ENCODE results near the gene PROM2. TPM values are rescaled to one million over a fixed set of nuclear protein-coding genes. Genes with fewer than 3 reads are reported as not detected.
"Not testable (repeated sequence)": the region's sequence is repeated elsewhere in the genome, so short reads cannot be mapped to it uniquely, and the experiment has no call there.

PROM2 gene
- total RNA-seq, 1 donor from 2014 or later: 1.7 TPM

GRCh38 chr2:95234286-95234785, 39.9 kb upstream of the PROM2 start:
- H3K36me3 Mint-ChIP-seq (ENCODE audit: low read depth): peaks cover 5% of the 10 kb centered on the region
- TF ChIP-seq CTCF (IDR thresholded peaks at IDR 0.05): no peak
- H3K27me3 Mint-ChIP-seq (ENCODE audit: low read depth): no peaks in the 10 kb centered on the region
- H3K27ac Mint-ChIP-seq (ENCODE audit: unreplicated experiment): no peak overlapping the region
- DNase-seq (ENCODE audit: low spot score): no peak
- no peaks in the 10 kb centered on the region for H3K4me1 Mint-ChIP-seq (ENCODE audit: low read depth)
- H3K9me3 Mint-ChIP-seq (ENCODE audit: low read depth): peaks cover 64% of the 10 kb centered on the region
- H3K4me3 Mint-ChIP-seq (ENCODE audit: unreplicated experiment): no peak overlapping the region

- Mint-ChIP-seq H3K4me3 (ENCODE audit: unreplicated experiment) (no peak overlapping the region), H3K4me1 (ENCODE audit: low read depth) (no peaks in the 10 kb centered on the region), H3K27me3 (ENCODE audit: low read depth) (no peaks in the 10 kb centered on the region), H3K36me3 (ENCODE audit: low read depth) (peaks cover 5% of the 10 kb centered on the region), H3K9me3 (ENCODE audit: low read depth) (peaks cover 62% of the 10 kb centered on the region), H3K27ac (ENCODE audit: unreplicated experiment) (no peak overlapping the region)
- no peak for DNase-seq (ENCODE audit: low spot score)
- TF ChIP-seq CTCF (IDR thresholded peaks at IDR 0.05): no peak
These were observed 39.4 kb upstream of the PROM2 start for GRCh38 chr2:95234816-95235215.

- TF ChIP-seq CTCF (IDR thresholded peaks at IDR 0.05): no peak
- DNase-seq (ENCODE audit: low spot score): no peak
- H3K36me3 Mint-ChIP-seq (ENCODE audit: low read depth): peaks cover 15% of the 10 kb centered on the region
- H3K27ac Mint-ChIP-seq (ENCODE audit: unreplicated experiment): no peak overlapping the region
- H3K4me1 Mint-ChIP-seq (ENCODE audit: low read depth): no peaks in the 10 kb centered on the region
- H3K27me3 Mint-ChIP-seq (ENCODE audit: low read depth): no peaks in the 10 kb centered on the region
- H3K4me3 Mint-ChIP-seq (ENCODE audit: unreplicated experiment): no peak overlapping the region
- peaks cover 64% of the 10 kb centered on the region for H3K9me3 Mint-ChIP-seq (ENCODE audit: low read depth)
These were observed 36.1 kb upstream of the PROM2 start for GRCh38 chr2:95238131-95238530.

GRCh38 chr2:95240091-95240490, 34.2 kb upstream of the PROM2 start:
- no peak for DNase-seq (ENCODE audit: low spot score)
- Mint-ChIP-seq H3K4me3 (ENCODE audit: unreplicated experiment) (no peak overlapping the region), H3K36me3 (ENCODE audit: low read depth) (peaks cover 20% of the 10 kb centered on the region), H3K4me1 (ENCODE audit: low read depth) (no peaks in the 10 kb centered on the region), H3K27me3 (ENCODE audit: low read depth) (no peaks in the 10 kb centered on the region), H3K9me3 (ENCODE audit: low read depth) (peaks cover 64% of the 10 kb centered on the region), H3K27ac (ENCODE audit: unreplicated experiment) (no peak overlapping the region)
- TF ChIP-seq CTCF (IDR thresholded peaks at IDR 0.05): no peak

- Mint-ChIP-seq H3K9me3 (ENCODE audit: low read depth) (peaks cover 63% of the 10 kb centered on the region), H3K27ac (ENCODE audit: unreplicated experiment) (no peak overlapping the region), H3K4me3 (ENCODE audit: unreplicated experiment) (no peak overlapping the region), H3K36me3 (ENCODE audit: low read depth) (peaks cover 20% of the 10 kb centered on the region), H3K27me3 (ENCODE audit: low read depth) (no peaks in the 10 kb centered on the region), H3K4me1 (ENCODE audit: low read depth) (no peaks in the 10 kb centered on the region)
- no peak for DNase-seq (ENCODE audit: low spot score)
- TF ChIP-seq CTCF (IDR thresholded peaks at IDR 0.05): no peak
These were observed 33.7 kb upstream of the PROM2 start for GRCh38 chr2:95240556-95240955.

- DNase-seq (ENCODE audit: low spot score); H3K4me1 Mint-ChIP-seq (ENCODE audit: low read depth); H3K27ac Mint-ChIP-seq (ENCODE audit: unreplicated experiment); H3K27me3 Mint-ChIP-seq (ENCODE audit: low read depth); H3K4me3 Mint-ChIP-seq (ENCODE audit: unreplicated experiment): not testable (repeated sequence)
- H3K36me3 Mint-ChIP-seq (ENCODE audit: low read depth): peaks cover 23% of the 10 kb centered on the region
- peaks cover 67% of the 10 kb centered on the region for H3K9me3 Mint-ChIP-seq (ENCODE audit: low read depth)
These were observed 32.2 kb upstream of the PROM2 start for GRCh38 chr2:95242084-95242483.

All from chondrocyte (in vitro differentiated cells).